GM18502 (cell line): ENCODE measurements around the gene FOSB.

Experiments used
- ATAC-seq: cut with Tn5 transposase; IDR thresholded peaks from one replicate; pipeline ENCODE4 v1.9.1; 2021; ENCODE audit warnings: mild to moderate bottlenecking; ENCODE audit not compliant: unreplicated experiment, poor library complexity

Gene FOSB

DNA sequence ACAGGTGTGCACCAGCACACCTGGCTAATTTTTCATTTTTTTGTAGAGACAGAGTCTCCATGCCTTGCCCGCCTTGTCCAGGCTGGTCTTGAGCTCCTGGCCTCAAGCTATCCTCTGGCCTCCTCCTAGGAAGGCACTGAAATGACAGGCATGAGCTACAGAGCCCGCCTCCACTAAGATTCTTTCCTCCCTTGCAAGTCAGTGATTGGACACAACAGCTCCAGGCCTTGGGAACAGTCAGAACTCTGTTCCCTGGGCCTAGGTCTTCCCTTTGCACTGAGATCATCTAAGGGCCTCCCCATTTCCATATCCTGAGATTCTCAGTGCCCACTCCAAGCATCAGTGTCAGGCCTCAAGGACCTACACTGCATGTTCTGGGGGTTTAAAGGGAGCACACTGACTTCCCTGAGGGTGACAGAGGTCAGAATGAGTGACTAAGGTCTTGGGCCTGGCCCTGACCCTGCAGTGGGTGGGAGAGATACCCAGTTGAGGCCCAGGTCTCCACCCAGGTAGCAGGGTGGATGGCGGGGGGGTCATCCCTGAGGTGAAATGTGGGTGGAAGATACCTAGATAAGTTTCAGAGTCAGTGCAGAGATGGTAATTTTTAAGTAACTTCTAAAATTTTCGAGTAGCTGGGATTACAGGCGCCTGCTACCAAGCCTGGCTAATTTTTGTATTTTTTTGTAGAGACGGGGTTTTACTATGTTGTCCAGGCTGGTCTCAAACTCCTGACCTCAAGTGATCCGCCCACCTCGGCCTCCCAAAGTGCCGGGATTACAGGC is 26.7 kb upstream of the FOSB start:
- ATAC-seq = no peak

DNA sequence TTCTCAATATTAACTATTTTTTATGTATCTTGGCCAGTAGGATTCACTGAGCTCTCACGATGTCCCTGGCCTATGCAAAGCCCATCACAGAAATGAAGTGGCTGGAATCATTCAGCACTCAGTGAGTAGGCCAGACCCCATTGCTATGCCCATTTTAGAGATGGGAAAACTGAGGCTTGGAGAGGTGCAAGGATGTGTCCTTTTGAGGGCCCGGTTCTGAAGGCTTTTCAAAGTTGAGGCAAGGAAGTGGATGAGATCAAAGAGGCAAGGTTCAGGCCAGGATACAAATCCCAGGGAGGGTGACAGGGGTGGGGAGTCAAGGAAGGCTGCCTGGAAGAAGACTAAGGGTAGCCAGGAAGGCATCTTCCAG is 25.4 kb upstream of the FOSB start:
- ATAC-seq = no peak

DNA sequence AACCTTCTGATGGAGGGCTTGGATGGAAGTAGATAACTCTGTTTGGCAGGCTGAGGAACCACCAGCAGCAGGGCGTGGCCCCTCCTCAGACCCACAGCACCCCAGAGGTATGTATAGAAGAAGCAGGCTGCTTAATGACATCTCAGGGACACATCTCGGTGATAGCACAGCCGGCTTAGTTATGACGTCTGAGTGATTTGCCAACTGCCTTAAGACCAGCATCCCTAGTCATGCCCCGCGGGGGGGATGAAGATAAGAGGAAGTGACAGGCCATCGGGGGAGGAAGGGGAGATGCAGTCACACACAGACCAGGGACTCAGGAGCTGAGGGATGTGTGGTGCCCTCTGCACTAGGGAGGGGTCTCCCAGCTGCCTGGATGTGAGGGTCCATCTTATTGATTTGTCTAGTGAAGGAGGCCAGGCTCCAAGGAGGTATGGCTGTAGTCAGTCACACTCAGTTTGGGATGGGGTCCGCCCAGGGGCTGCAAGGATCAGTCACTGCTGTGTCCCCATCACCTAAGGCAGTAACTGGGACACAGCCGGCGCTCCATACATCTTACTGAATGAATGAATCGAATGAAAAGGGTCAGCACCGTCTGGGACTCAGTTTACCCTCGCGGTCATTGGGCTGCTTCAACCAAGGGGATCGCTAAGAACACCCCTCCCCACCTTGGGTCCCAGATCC is 24.9 kb upstream of the FOSB start:
- ATAC-seq = no peak

DNA sequence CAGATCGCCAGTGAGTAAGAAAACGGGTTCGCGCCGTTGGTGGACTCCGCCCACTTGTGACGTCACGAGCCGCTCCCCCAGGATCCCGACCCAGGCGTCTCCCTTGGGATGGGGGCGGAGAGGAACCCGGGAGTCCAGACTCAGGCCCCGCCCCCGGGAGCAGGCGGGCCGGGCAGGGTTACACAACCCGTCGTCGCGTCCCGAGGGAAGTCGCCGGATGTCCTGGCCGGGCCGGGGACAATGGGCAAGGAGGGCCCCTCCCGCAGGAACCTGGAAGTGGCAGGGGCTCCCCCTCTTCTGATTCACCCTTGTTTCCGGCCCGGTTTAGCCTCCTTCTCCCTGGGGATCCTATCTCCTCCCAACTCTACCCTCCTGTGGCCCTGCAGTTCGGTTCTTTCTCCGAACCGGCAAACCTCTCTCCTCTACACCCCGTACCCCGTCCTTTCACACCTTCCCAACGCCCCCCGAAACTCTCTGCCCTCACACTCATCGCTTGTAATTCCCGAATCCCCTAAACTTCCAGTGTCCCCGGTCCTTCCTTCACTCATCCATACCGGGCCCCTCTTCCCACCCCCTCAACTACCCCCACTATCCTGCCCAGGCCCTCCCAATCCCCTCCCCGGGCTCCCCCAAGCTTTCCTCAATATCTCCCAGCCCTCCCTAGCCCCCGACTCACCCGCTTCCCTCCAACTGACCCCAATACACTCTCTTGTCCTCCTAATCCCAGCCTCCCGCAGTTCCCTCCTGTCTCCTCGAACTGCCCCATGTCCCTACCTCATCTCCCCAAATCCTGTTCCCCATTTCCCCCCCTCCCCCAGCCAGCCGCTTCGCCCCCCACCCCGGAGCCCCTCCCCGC is 24.1 kb upstream of the FOSB start:
- ATAC-seq = no peak

DNA sequence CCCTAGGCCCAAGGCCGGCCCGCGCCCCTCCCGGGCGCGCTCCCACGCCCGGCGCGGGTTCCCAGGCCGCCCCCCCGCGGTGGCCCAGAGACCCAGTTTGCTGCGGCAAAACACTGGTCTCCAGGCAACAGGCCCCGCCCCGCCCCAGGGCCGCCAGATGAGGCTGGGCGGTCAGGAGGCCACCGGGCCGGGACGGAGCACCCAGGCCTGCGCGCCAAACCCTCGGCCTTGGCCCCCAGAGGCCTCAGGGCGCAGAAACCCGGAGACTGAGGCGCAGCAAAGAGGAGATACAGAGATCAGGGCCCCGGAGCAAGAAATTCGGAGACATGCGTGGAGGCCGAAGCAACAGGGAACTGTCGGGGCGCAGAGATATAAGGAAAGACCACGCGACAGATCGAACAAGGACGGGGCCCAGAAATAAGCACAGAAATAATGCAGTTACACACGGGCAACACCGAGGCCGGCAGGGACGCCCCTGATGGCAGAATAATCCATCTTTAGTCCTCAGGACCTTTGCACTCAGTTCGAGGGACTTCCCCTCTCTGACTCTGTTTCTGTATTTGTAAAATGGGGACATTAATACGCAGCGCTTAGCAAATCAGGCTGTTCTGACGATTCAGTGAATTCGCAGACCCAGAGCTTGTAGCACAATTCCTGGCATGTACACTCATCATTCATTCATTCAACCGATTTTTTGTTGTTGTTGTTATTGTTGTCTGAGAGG is 23.3 kb upstream of the FOSB start:
- peak; percentile 40 for ATAC-seq

DNA sequence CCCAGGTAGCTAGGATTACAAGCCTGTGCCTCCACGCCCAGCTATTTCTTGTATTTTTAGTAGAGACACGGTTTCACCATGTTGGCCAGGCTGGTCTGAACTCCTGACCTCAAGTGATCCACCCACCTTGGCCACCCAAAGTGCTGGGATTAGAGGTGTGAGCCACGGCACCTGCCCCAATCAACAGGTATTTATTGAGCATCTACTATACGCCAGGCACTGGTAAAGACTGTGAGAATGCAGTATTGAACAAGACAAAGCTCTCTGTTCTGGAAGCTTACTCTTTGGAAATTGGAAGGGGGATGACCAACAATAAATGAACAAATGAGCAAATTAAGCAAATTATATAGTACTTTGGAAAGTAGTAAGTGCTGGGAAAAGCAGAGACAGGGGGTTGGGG is 22.7 kb upstream of the FOSB start:
- no peak for ATAC-seq

DNA sequence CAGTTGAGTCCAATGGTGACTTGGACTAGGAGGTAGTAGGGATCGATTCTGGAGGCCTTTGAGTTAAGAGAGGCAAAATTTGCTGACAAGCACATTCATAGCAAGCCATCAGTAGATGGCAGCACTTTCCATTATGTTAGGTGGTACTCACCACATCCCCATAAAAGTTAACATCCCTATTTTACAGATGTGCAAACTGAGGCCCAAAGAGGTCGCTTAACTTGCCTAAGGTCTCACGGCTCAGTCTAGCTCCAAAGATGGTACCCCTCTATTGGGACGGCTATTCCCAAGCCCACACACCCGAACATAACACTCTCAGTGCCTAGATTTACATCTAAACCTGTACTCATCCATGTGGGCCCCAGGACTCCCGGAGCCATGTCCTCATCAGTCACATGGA is 21.5 kb upstream of the FOSB start:
- no peak for ATAC-seq

DNA sequence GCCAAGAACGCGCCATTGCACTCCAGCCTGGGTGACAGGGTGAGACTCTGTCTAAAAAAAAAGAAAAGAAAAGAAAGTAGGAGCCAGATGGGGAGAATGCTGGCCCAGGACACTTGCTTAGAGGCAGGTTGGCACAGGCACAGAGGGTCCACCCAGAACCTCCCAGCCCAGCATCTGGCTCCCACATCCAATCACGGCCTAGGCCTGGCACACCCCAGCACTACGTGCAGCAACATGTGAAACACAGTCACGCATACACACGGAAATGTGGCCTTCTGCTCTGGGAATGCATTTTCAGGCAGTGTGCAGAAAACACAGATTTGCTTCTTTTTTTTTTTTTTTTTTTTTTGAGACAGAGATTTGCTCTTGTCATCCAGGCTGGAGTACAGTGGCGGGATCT is 20.9 kb upstream of the FOSB start:
- no peak for ATAC-seq

DNA sequence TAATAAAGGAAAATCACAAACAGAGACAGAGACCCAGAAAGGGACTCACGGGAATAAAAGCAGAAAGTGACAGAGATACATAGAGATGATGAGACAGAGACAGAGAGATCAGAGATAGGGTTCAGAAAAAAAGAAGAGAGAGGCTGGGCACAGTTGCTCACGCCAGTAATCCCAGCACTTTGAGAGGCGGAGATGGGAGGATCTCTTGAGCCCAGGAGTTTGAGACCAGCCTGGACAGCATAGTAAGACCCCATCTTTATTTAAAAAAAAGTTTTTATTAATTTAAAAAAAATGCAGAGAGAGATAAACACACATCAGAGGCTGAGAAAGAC is 19.4 kb upstream of the FOSB start:
- no peak for ATAC-seq

DNA sequence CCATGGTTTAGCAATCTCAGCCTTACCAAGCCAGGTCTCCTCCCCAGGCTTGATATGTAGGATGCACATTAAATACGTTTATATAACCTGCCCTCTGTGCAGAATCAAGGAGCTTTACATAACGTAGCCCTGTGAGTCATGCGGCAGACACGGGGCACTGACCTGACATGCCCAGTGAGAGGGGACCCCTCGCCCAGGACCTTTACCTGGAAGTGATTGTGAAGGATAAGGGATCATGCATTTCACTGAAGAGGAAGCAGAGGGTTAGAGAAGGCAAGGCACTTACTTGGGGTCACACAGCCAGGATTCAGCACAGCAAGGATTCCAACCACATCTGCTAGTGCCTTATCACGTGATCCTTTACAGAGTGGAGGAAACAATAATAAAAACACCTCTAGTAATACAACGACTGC is 18.9 kb upstream of the FOSB start:
- ATAC-seq = no peak

DNA sequence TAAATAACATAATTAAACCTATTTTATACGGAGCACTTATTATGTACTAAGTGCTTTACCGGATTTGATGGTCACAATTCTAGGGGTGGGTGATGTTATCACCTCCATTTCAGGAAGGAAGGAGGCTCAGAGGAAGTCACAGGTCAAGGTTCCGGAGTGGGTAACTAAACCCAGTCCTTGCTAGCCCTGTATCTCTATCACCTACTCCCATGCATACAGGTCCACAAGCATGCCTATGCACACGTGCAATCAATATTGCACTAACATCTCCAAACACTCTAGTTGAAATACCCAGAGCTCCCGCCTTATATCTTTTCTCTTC is 17.8 kb upstream of the FOSB start:
- no peak for ATAC-seq

DNA sequence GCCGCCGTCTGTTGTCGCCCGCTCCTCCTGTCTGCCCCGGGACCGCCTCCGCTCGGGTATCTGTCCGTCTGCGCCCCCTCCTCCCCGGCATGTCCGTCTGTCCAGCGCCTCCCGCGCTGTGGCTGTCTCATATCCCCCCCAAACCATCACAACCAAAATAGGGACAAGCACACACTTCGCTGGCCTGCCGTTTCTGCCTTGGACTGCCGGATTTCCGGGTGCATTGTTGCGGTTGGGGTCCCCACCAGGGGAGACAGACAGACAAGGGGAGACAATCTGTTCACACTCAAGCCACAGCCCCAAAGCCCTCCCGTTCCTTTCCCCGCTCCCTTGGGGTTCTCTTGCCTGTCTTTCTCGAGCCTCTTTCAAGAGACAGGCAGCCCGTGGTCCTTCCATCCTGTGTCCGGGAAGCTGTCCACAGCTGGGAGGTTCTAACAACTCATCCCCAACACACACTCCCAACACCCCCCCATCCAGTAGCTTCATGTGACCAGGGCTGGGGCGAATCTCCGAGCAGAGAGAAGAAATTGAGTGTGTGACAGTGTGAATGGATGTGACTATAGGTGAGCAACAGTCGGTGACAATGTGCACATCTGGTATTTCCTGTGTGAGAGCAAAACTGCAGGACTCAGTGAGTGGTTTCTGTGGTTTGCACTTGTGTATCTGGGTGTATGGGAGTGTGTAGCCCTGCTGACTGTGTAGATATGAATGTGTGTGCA is 16.5 kb upstream of the FOSB start:
- peak; percentile 23 for ATAC-seq

DNA sequence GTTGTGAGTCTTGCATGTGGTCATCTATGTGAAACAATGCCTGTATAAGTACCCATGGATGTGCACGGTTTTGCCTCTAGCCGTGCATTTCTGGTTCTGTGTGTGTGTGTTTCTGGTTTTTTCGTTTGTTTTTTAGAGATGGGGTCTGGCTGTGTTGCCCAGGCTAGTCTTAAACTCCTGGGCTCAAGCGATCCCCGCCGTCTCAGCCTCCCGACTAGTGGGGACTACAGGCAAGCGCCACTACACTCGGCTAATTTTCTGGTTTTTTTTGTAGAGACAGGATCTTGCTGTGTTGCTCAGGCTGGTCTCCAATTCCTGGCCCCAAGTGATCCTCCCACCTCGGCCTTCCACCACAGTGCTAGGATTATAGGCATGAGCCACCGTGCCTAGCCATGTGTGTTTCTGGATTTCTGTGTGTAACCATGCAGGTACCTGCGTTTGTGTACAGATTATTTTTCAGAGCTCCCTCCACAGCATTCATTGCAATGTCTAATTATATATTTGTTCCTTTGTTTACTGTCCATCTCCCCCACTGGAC is 15.9 kb upstream of the FOSB start:
- no peak for ATAC-seq

DNA sequence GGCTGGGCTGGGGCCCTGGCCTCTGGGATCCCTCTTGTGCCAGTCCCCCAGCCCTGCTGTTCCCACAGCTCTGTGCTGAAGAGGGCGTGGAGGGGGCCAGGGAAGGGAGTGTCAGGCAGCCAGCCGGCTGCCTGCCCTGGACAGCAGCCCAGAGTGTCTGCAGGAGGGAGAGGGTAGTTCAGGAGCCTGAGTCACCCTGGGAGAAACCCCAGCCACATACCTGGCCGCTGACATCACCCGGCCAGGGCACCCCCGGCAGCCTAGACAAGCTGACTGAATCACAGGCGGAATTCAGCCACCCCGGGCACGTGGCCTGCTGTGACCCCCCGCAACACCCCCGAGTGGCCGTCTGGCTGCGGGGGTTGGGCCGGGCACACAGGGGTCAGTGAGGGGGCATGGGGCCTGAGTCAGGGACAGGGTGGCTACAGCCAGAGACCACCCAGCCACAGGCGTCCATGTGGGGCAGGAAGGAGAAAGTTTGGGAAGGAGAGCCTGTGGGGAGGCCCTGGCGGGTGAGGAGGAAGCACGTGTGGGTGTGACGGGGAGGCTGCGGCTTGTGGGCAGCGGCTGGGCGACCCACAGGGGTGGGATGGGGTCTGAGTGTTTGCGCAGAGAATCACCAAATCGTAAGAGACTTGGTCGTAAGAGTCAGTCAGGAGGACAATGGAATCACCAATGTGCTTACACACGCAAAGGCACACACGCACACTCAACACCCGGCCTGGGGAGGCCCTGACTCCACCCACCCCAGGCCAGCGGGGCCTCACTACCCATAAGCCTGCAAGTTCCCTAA is 11.9 kb upstream of the FOSB start:
- no peak for ATAC-seq

DNA sequence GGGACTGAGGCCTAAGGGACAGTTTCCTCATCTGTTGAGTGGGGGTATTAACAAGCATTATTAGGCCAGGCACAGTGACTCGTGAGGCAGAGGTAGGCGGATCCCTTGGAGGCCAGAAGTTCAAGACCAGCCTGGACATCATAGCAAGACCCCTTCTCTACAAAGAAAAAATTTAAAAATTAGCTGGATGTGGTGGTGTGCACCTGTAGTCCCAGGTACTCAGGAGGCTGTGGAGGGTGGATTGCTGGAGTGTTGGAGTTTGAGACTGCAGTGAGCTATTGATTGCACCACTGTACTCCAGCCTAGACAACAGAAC is 11.3 kb upstream of the FOSB start:
- no peak for ATAC-seq

DNA sequence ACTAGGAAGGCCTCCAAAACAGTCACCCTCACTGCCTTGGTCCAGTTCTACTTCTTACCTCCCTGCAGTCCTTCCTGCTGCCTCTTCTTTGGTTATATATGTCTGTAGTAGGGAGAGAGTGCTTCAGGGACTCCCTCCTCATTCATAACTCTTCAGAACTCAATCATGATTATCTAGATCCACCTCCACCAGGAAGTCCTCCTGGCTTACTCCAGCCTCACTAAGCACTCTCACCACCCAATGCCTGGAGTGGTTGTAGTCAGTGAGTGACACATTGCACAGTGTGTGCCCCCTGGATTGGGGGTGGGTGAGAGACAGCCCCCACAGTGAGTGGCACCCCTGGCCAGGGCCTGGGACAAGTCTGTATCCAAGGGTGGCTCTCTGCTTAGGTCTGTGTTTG is 10.0 kb upstream of the FOSB start:
- ATAC-seq = no peak

DNA sequence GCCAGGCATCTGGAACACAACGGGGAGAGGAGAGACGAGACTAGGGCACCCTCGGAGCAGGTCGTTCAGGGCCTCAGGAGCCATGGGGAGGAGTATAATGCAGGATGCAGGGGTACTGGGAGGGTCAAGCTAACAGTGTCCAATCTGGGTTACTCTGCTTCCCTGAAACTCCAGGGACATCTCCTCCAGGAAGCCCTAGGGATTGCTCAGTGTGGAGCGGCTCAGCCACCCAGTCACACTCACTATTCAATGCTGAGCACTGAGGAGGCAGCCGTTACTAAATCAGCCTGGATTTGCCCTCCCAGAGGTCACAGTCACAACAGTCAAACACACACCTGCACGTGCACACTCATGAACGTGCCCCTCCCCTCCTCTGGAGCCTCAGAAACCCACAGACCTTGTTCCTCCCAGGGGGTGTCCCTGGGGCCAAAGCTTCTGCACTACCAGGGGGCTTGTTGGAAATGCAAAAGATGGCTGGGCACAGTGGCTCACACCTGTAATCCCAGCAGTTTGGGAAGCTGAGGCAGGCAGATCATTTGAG is 6.9 kb upstream of the FOSB start:
- no peak for ATAC-seq

DNA sequence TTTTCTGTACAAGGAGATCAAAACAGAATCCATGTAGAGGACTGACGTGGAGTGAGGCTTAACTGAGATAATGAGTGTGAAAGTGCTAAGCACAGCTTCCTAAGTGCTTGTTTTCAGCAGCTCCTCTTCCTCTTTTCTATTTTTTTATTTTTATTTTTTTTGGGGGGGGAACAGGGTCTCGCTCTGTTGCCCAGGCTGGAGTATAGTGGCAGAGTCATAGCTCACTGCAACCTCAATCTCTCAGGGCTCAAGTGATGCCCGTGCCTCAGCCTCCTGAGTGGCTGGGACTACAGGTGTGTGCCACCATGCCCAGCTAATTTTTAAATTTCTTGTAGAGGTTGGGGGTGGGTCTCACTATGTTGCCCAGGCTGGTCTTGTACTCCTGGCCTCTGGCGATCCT is 5.6 kb upstream of the FOSB start:
- no peak for ATAC-seq

DNA sequence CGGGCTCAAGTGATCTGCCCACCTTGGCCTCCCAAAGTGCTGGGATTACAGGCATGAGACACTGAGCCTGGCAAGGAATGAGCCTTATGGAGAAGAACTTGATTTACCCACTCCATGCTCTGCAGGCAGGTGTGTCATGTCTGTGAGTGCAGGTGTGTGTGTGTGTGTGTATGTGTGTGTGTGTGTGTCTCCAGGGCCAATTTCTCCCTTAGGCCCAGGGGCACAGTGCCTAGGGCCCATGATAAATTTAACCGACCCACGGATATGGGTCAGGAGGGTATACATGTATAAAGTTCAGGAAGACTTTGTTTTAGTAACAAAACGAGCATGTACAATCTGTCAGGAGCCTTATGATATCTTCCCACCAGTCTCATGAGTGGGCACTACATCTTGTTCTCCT is 4.6 kb upstream of the FOSB start:
- ATAC-seq = no peak
